Keratinocyte (primary cell): ENCODE measurements around the gene PPP1R3F. TPM values are rescaled to one million over a fixed set of nuclear protein-coding genes. Genes with fewer than 3 reads are reported as not detected.

Experiments
- DNase-seq: peaks from one replicate; pipeline ENCODE4 v3.0.0-alpha.2; 2011; ENCODE audit warnings: low read depth, missing footprints, low spot score
- FAIRE-seq: peaks from 2 replicates; lab custom pipeline; 2011; peaks lifted over from hg19 to GRCh38; lab: Jason Lieb, UNC
- H2AFZ ChIP-seq: 2 replicates; pipeline ENCODE4 v1.6.0; 2012; ENCODE audit warnings: low read length, control low read depth, inconsistent platforms; ENCODE audit not compliant: control insufficient read depth
- H3K27ac ChIP-seq: 2 replicates; pipeline ENCODE4 v1.5.1; 2011; ENCODE audit warnings: low read length; ENCODE audit not compliant: control insufficient read depth, insufficient read depth
- H3K27me3 ChIP-seq: 3 replicates; pipeline ENCODE4 v1.6.0; 2011; ENCODE audit warnings: low read length; ENCODE audit not compliant: control insufficient read depth, insufficient read depth; ENCODE audit errors: extremely low read depth
- H3K36me3 ChIP-seq, 2 experiments: 2 replicates in 1 of 2; 3 replicates in 1 of 2; pipeline ENCODE4 v1.5.1; 2011; ENCODE audit warnings: low read length in 2 of 2, mild to moderate bottlenecking in 1 of 2; ENCODE audit not compliant: control insufficient read depth in 2 of 2, insufficient read depth in 2 of 2; ENCODE audit errors: extremely low read depth in 1 of 2
- H3K4me1 ChIP-seq: 3 replicates; pipeline ENCODE4 v1.5.1; 2011; ENCODE audit warnings: low read length; ENCODE audit not compliant: control insufficient read depth, insufficient read depth; ENCODE audit errors: extremely low read depth
- H3K4me2 ChIP-seq: 3 replicates; pipeline ENCODE4 v1.6.0; 2011; ENCODE audit warnings: low read depth, low read length; ENCODE audit not compliant: control insufficient read depth, insufficient read depth; ENCODE audit errors: extremely low read depth
- H3K4me3 ChIP-seq, 3 experiments: fragments of 200-600 bp in 1 of 3; sonication (generic) in 1 of 3; 2 replicates in 2 of 3; 3 replicates in 1 of 3; pipeline ENCODE4 v1.5.1; 2011 to 2016; ENCODE audit warnings: low read length in 3 of 3, mild to moderate bottlenecking in 3 of 3, control low read depth in 2 of 3, inconsistent platforms in 1 of 3, low read depth in 1 of 3, mixed read lengths in 1 of 3, mixed run types in 1 of 3, moderate library complexity in 1 of 3; ENCODE audit not compliant: control insufficient read depth in 2 of 3, insufficient read depth in 2 of 3; ENCODE audit errors: extremely low read depth in 1 of 3
- H3K79me2 ChIP-seq: 2 replicates; pipeline ENCODE4 v1.6.0; 2012; ENCODE audit warnings: low read length; ENCODE audit not compliant: control insufficient read depth, insufficient read depth
- H3K9ac ChIP-seq: 3 replicates; pipeline ENCODE4 v1.6.0; 2011; ENCODE audit warnings: low read length; ENCODE audit not compliant: control insufficient read depth, insufficient read depth; ENCODE audit errors: extremely low read depth
- H3K9me1 ChIP-seq: 3 replicates; pipeline ENCODE4 v1.6.0; 2011; ENCODE audit warnings: low read length; ENCODE audit not compliant: control insufficient read depth, insufficient read depth; ENCODE audit errors: extremely low read depth
- H3K9me3 ChIP-seq: 2 replicates; pipeline ENCODE4 v1.5.1; 2012; ENCODE audit warnings: low read depth, low read length; ENCODE audit not compliant: control insufficient read depth
- H4K20me1 ChIP-seq: 3 replicates; pipeline ENCODE4 v1.6.0; 2011; ENCODE audit warnings: low read length; ENCODE audit not compliant: control insufficient read depth, insufficient read depth; ENCODE audit errors: extremely low read depth
- EZH2 ChIP-seq: IDR thresholded peaks from one replicate; pipeline ENCODE4 v1.6.1; 2012; ENCODE audit warnings: inconsistent platforms, mild to moderate bottlenecking, low read length, moderate library complexity
- dilution Hi-C: fragments of 300-500 bp; cut with MboI; formaldehyde crosslinking; loops from one replicate; pipeline ENCODE4 v1.7.0; 2020; ENCODE audit warnings: low sequenced_read_pairs; ENCODE audit not compliant: extremely low pct_ligation_motif_present
- polyA plus RNA-seq, 5 experiments: library from polyadenylated mRNA; depleted of rRNA in 3 of 5; stranded (reverse) in 3 of 5; stranded (forward) in 1 of 5; unstranded in 1 of 5; fragments of >200 nt; gene quantifications; 1 replicate in 1 of 5; 2 replicates in 3 of 5; 3 replicates in 1 of 5; pipeline versions ENCODE4 v1.2.1 to v1.2.3, GENCODE V29; 2011 to 2012; ENCODE audit warnings: missing spikeins in 2 of 5, low read depth in 1 of 5, low replicate concordance in 1 of 5
- TF ChIP-seq, protein P1 (sequence below), 3 experiments: IDR thresholded peaks in 1 of 3; conservative IDR thresholded peaks in 1 of 3; optimal IDR thresholded peaks in 1 of 3; 2 replicates in 2 of 3; 3 replicates in 1 of 3; pipeline versions ENCODE3 to v1.5.1; 2011; ENCODE audit warnings: low read length in 3 of 3, mild to moderate bottlenecking in 3 of 3, moderate library complexity in 2 of 3, control low read depth in 1 of 3, inconsistent platforms in 1 of 3; ENCODE audit not compliant: insufficient read depth in 2 of 3; ENCODE audit errors: extremely low read depth in 1 of 3

The PPP1R3F gene
- polyA plus RNA-seq, 1 donor (not counting 4 experiments of a cell fraction or from before 2014, with no cell fraction given) = 0.29 TPM

DNA sequence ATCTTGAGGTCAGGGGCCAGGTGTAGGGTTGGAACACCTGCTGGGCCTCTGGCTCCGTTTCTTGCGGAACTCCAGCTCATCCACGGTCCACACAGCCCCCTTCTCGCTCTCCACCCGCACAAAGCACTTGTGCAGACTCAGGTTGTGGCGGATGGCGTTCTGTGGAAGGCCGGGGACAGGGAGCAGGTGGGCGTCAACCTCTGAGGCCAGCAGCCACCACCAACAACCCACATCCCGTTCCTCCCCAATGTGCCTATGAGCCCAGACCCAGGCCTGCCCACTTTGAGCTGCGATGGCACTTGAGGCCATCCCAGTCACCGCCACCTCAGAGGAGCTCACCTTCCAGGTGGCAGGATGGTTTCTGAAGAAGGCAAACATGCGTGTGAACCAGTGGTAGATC is 18.3 kb upstream of the PPP1R3F start:
- H4K20me1 ChIP-seq = no peaks in the 10 kb centered on the region
- no peaks in the 10 kb centered on the region for H3K36me3 ChIP-seq
- H3K4me1 ChIP-seq = no peaks in the 10 kb centered on the region
- H3K4me2 ChIP-seq = no peak overlapping the region
- no peaks in the 10 kb centered on the region for H3K79me2 ChIP-seq
- no peak overlapping the region for H3K4me3 ChIP-seq
- no peak for TF ChIP-seq EZH2
- TF ChIP-seq, protein P1, sequence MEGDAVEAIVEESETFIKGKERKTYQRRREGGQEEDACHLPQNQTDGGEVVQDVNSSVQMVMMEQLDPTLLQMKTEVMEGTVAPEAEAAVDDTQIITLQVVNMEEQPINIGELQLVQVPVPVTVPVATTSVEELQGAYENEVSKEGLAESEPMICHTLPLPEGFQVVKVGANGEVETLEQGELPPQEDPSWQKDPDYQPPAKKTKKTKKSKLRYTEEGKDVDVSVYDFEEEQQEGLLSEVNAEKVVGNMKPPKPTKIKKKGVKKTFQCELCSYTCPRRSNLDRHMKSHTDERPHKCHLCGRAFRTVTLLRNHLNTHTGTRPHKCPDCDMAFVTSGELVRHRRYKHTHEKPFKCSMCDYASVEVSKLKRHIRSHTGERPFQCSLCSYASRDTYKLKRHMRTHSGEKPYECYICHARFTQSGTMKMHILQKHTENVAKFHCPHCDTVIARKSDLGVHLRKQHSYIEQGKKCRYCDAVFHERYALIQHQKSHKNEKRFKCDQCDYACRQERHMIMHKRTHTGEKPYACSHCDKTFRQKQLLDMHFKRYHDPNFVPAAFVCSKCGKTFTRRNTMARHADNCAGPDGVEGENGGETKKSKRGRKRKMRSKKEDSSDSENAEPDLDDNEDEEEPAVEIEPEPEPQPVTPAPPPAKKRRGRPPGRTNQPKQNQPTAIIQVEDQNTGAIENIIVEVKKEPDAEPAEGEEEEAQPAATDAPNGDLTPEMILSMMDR (optimal IDR thresholded peaks at IDR 0.05 in 1 of 3, IDR thresholded peaks at IDR 0.05 in 1 of 3, conservative IDR thresholded peaks at IDR 0.05 in 1 of 3; ENCODE audit: extremely low read depth in 1 of 3, insufficient read depth in 2 of 3, low read length in 3 of 3) = no peak
- no peak overlapping the region for H3K27ac ChIP-seq
- dilution Hi-C loops = no loop called here
- DNase-seq (no peak), FAIRE-seq (no peak)
- H2AFZ ChIP-seq = no peak overlapping the region
- H3K9me3 ChIP-seq = peaks cover 2% of the 10 kb centered on the region
- H3K9me1 ChIP-seq = no peaks in the 10 kb centered on the region
- no peak overlapping the region for H3K9ac ChIP-seq
- H3K27me3 ChIP-seq = no peaks in the 10 kb centered on the region

DNA sequence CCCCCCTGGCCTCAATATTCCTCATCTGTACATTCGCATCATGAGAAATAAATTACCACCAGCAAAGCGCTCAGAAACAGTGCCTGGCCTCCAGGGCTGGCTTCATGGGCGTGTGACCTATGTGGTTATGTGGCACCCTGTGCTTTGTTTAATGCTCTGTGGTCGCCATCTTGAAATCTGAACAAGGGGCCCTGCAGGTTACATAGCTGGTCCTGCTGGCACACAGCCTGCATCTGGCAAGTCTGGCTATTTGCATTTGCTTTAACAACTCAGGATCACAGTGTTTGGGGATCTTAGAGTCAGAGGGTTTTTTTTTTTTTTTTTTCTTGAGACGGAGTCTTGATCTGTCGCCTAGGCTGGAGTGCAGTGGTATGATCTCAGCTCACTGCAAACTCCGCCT is 15.0 kb upstream of the PPP1R3F start:
- Histone ChIP-seq H3K9me3 (no peaks in the 10 kb centered on the region), H3K4me2 (no peak overlapping the region), H3K4me3 (no peak overlapping the region), H3K36me3 (no peaks in the 10 kb centered on the region), H3K27me3 (no peaks in the 10 kb centered on the region), H3K9me1 (no peaks in the 10 kb centered on the region), H3K4me1 (no peaks in the 10 kb centered on the region), H3K79me2 (no peaks in the 10 kb centered on the region), H4K20me1 (no peaks in the 10 kb centered on the region), H3K27ac (no peak overlapping the region), H2AFZ (no peak overlapping the region), H3K9ac (no peak overlapping the region)
- no peak for FAIRE-seq
- no peak for DNase-seq
- TF ChIP-seq, protein P1 (optimal IDR thresholded peaks at IDR 0.05 in 1 of 3, IDR thresholded peaks at IDR 0.05 in 1 of 3, conservative IDR thresholded peaks at IDR 0.05 in 1 of 3; ENCODE audit: extremely low read depth in 1 of 3, insufficient read depth in 2 of 3, low read length in 3 of 3) = no peak
- no peak for TF ChIP-seq EZH2
- dilution Hi-C loops = no loop called here
